ENCODE results near the gene MMP24. TPM values are rescaled to one million over a fixed set of nuclear protein-coding genes. Genes with fewer than 3 reads are reported as not detected.

Gene MMP24
- polyA plus RNA-seq, 3 donors from 2014 or later: 0.06 to 0.17 TPM; not detected in 1

GRCh38 chr20:35288325-35289060 lies 62.0 kb downstream of the MMP24 start:
- Mint-ChIP-seq H3K36me3 (no peaks in the 10 kb centered on the region), H3K4me1 (peaks cover 19 to 22% of the 10 kb centered on the region in 2 donors), H3K27me3 (ENCODE audit: low read depth in 3 of 3) (peaks cover 3 to 5% (median 3%) of the 10 kb centered on the region in 3 donors), H3K27ac (no peak overlapping the region), H3K9me3 (no peaks in the 10 kb centered on the region), H3K4me3 (no peak overlapping the region)
- DNase-seq: no peak

DNA sequence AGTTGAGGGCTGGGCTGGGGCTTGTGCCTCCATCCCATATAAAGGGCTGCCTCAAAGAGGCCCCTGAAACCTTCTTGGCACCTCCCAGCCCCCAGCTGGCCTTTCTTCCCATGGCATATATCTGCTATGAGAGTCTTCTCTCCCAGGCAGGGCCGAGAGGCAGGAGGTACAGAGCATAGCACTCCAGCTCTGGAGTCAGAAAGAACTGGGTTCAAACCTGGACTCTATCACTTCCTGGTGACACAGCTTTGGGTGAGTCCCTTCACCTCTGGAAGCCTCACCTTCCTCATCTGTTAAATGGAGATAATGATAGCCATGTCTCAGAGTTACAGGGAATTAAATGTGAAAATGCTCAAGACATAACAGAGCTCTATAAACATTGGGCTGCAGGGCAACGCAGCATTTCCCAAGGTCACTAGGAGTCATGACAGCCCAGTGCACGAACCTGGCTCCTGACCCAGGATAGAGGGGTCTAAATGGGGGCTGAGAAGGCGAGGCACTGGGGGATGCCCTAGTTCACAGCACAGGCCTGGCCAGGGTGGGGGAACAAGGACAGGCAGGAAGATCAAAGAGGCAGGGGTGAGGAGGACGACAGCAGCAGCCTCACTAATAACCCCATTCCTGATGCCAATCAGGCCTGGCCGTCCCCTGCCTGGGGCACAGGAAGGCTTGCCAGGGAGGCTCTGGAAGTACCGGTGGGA lies 63.8 kb downstream of the MMP24 start:
- Mint-ChIP-seq H3K27me3 (ENCODE audit: low read depth in 3 of 3) (peaks cover 3 to 5% (median 5%) of the 10 kb centered on the region in 3 donors), H3K4me3 (no peak overlapping the region), H3K9me3 (no peaks in the 10 kb centered on the region), H3K4me1 (peaks cover 8 to 11% of the 10 kb centered on the region in 2 donors), H3K36me3 (no peaks in the 10 kb centered on the region), H3K27ac (no peak overlapping the region)
- no peak for DNase-seq

DNA sequence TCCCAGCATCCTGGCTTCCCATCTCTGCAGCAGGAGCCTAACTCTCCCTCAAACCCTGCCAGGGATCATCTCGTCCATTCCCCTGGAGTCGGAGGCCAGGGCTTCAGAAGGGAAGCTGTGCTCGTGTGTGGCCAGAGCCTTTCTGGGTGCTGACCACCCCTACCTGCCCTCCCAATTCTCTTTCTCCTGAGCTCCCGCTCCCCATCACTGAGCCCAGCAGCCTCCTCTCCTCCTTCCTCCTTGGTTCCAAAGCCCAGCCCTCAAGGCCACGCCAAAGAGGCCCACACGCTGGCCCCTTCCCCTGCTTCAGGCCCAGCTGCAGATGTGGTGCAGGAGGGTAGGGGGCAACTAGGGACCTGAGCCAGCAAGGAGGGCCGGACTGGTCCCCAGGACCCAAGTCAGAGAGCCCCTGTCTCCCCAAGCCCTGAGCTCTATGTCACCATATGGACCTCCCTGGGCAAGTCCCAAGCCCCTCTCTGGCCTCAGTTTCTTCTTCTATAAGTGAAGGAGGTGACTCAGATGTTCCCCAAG lies 64.5 kb downstream of the MMP24 start:
- Mint-ChIP-seq H3K36me3 (no peaks in the 10 kb centered on the region), H3K4me1 (peaks cover 2 to 8% of the 10 kb centered on the region in 2 donors), H3K27me3 (ENCODE audit: low read depth in 3 of 3) (peaks cover 5% of the 10 kb centered on the region in 3 donors), H3K9me3 (no peaks in the 10 kb centered on the region), H3K27ac (no peak overlapping the region), H3K4me3 (no peak overlapping the region)
- DNase-seq: no peak

GRCh38 chr20:35291654-35292503 lies 65.4 kb downstream of the MMP24 start, which contains the start of gene FAM83C:
TSS of gene FAM83C (minus strand) at chr20:35292425. CDS start at chr20:35292304, 121 bp downstream.
- Mint-ChIP-seq H3K9me3 (no peaks in the 10 kb centered on the region), H3K27me3 (ENCODE audit: low read depth in 3 of 3) (peaks cover 5 to 8% (median 5%) of the 10 kb centered on the region in 3 donors), H3K36me3 (no peaks in the 10 kb centered on the region), H3K27ac (no peak within 1 kb of the TSS), H3K4me3 (no peak within 1 kb of the TSS), H3K4me1 (peaks cover 0 to 5% of the 10 kb centered on the region in 2 donors)
- no peak for DNase-seq

DNA sequence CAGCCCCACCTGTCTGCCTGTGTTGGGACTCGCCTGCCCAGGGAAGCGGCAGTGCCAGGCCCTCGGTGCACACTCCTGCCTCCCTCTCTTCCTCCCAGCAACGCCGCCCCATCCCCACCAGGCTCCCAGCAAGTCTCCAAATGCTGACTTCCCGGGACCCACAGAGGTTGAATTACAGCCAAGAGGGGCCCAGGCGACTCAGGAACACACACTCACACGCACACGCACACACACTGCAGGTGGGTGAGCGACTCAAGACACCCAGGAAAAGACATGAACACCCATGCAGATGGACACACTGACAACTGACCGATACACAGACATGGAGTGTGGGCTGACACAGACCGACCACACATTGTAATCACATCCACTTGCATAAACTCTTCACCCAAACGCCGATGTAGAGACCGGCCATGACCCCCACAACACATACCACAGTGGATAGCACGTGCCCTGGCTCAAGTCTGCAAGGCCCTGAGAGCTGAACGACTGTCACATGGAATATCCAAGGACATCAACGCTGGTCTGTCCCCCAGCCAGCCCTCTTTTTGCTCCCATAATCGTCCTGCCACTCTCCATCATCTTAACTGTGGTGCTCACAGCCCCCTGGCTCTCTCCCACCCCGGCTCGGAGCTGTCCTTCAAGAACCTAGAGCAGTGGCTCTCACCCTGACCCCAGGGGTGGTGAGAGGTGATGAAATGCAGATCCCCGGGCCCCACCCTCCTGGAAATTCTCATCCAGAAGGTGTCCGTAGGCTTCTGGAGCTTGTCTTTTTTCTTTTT lies 66.2 kb downstream of the MMP24 start:
- H3K36me3 Mint-ChIP-seq: no peaks in the 10 kb centered on the region
- peaks cover 5 to 8% (median 5%) of the 10 kb centered on the region in 3 donors for H3K27me3 Mint-ChIP-seq (ENCODE audit: low read depth in 3 of 3)
- DNase-seq: no peak
- H3K4me1 Mint-ChIP-seq: peaks cover 0 to 5% of the 10 kb centered on the region in 2 donors
- H3K9me3 Mint-ChIP-seq: no peaks in the 10 kb centered on the region
- no peak overlapping the region for H3K27ac Mint-ChIP-seq
- H3K4me3 Mint-ChIP-seq: no peak overlapping the region

DNA sequence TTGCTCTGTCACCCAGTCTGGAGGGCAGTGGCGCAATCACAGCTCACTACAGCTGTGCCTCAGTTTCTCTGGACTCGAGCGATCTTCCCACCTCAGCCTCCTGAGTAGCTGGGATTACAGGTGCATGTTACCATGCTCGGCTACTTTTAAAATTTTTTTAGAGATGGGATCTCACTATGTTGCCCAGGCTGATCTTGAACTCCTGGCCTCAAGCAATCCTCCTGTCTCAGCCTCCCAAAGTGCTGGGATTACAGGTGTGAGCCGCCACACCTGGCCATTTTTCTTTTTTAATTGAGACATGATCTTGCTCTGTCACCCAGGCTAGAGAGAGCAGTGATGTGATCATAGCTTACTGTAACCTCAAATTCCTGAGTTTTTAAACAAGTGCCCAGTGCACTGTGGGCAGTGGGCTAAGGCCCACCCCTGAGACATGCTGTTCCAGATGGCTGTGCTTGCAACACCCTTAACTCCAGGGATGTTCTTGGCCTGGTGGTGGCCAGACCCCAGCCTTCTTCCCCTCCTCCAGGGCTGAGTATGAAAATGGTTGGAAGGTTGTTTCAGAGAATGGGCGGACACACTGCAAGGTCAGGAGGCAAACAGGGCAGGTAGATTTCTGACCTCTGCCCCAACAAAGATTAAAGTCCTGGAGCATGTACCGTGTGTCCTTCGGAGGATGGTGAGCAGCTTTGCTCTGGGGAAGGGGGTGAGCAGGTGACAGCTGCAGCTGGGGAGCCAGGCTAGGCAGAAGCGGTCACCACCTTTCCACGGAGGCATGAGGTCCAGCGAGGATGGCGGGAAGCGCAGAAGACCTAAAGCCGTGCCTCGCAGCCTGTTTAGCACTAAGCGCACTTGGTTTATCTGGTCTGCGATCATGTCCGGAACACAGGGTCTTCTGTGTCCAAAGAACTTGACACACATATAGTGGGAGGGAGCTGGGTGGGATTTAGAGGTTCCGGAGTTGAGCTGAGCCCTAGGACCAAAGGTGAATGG lies 67.1 kb downstream of the MMP24 start:
- Mint-ChIP-seq H3K9me3 (no peaks in the 10 kb centered on the region), H3K27me3 (ENCODE audit: low read depth in 3 of 3) (peaks cover 5 to 8% (median 6%) of the 10 kb centered on the region in 3 donors), H3K4me3 (no peak overlapping the region), H3K36me3 (no peaks in the 10 kb centered on the region), H3K27ac (peak overlapping the region in 1 of 6 donors; percentile 4), H3K4me1 (peaks cover 0 to 5% of the 10 kb centered on the region in 2 donors)
- DNase-seq: no peak

DNA sequence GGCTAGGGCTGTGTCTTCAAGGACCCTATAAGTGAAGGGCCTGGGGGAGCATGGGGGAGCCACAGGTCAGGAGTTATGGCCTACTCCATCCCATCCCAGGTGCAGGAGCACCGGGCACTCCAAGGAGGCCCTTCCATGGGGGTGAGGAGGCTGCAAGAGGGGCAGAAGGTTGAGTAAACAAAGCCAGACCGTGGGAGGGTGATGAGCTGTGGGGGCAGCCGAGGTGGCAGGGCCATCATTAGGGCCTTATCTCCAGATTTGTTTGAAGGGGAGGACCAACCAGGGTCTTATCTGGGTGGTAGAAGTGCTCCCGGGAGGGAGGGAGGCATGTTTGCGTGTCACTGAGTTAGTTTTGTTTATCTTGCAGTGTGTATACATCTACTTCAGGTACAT lies 67.8 kb downstream of the MMP24 start:
- Mint-ChIP-seq H3K9me3 (no peaks in the 10 kb centered on the region), H3K27ac (no peak overlapping the region), H3K4me1 (peaks cover 0 to 5% of the 10 kb centered on the region in 2 donors), H3K27me3 (ENCODE audit: low read depth in 3 of 3) (peaks cover 5 to 8% (median 7%) of the 10 kb centered on the region in 3 donors), H3K36me3 (no peaks in the 10 kb centered on the region), H3K4me3 (no peak overlapping the region)
- no peak for DNase-seq

GRCh38 chr20:35295058-35295457 lies 68.6 kb downstream of the MMP24 start:
- peaks cover 7 to 9% (median 8%) of the 10 kb centered on the region in 3 donors for H3K27me3 Mint-ChIP-seq (ENCODE audit: low read depth in 3 of 3)
- DNase-seq: peak; percentile 28 to 41 (median 35)
- no peaks in the 10 kb centered on the region for H3K9me3 Mint-ChIP-seq
- H3K36me3 Mint-ChIP-seq: no peaks in the 10 kb centered on the region
- peak overlapping the region in 1 of 6 donors; percentile 81 for H3K27ac Mint-ChIP-seq
- H3K4me3 Mint-ChIP-seq: no peak overlapping the region
- peaks cover 0 to 5% of the 10 kb centered on the region in 2 donors for H3K4me1 Mint-ChIP-seq

DNA sequence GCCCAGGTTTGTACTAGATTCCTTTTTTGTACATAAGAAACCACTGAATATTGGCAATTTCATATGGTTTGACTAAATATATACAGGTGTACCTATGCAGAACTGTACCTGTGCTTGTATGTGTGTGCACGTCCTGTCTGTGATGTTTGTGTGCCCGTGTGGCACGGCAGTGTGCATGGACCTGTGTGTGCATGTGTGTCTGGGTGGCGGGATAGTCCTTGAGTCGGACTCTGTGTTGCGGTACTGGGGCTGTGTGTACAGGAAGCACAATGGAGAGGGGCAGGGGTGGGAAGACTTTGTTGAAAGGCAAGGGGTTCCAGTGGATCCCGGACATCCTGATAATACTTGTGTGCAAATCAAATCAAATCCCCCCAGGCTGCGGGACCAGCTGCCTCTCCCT lies 69.2 kb downstream of the MMP24 start:
- Mint-ChIP-seq H3K9me3 (no peaks in the 10 kb centered on the region), H3K4me3 (no peak overlapping the region), H3K27ac (peak overlapping the region in 3 of 6 donors; percentile 46 to 81 (median 59)), H3K4me1 (peaks cover 0 to 5% of the 10 kb centered on the region in 2 donors), H3K36me3 (no peaks in the 10 kb centered on the region), H3K27me3 (ENCODE audit: low read depth in 3 of 3) (peaks cover 7 to 8% (median 7%) of the 10 kb centered on the region in 3 donors)
- DNase-seq: no peak

GRCh38 chr20:35296101-35296554 lies 69.6 kb downstream of the MMP24 start:
- H3K4me3 Mint-ChIP-seq: no peak overlapping the region
- no peak for DNase-seq
- H3K36me3 Mint-ChIP-seq: no peaks in the 10 kb centered on the region
- peaks cover 5 to 8% (median 7%) of the 10 kb centered on the region in 3 donors for H3K27me3 Mint-ChIP-seq (ENCODE audit: low read depth in 3 of 3)
- peaks cover 0 to 5% of the 10 kb centered on the region in 2 donors for H3K4me1 Mint-ChIP-seq
- H3K9me3 Mint-ChIP-seq: no peaks in the 10 kb centered on the region
- peak overlapping the region in 1 of 6 donors; percentile 81 for H3K27ac Mint-ChIP-seq

- H3K4me3 Mint-ChIP-seq: no peak overlapping the region
- no peak overlapping the region for H3K27ac Mint-ChIP-seq
- peaks cover 5 to 8% (median 7%) of the 10 kb centered on the region in 3 donors for H3K27me3 Mint-ChIP-seq (ENCODE audit: low read depth in 3 of 3)
- no peaks in the 10 kb centered on the region for H3K9me3 Mint-ChIP-seq
- H3K4me1 Mint-ChIP-seq: peaks cover 0 to 5% of the 10 kb centered on the region in 2 donors
- H3K36me3 Mint-ChIP-seq: peaks cover 0 to 4% (median 0%) of the 10 kb centered on the region in 3 donors
- no peak for DNase-seq
These were observed 70.7 kb downstream of the MMP24 start for GRCh38 chr20:35297155-35297554.

DNA sequence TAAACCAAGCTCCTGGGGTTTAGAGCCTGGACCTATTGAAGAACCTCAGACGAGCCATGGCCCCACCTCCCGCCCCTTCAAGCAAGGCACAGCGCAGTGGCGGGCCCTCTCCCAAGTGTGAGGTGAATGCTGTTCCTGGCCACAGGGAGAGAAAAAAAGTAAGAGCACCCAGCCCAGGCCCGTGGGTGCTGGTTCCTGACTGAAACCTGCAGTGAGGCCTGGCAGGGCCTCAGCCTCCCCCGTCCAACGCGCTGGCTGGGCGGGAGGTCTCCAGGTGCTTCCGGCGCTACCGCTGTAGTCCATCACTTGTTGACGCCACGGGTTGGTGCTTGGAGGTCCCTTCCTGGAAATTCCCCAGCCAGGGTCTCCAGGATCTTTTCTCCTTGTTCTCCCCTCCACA lies 71.2 kb downstream of the MMP24 start:
- Mint-ChIP-seq H3K4me1 (peaks cover 0 to 5% of the 10 kb centered on the region in 2 donors), H3K4me3 (no peak overlapping the region), H3K27ac (no peak overlapping the region), H3K27me3 (ENCODE audit: low read depth in 3 of 3) (peaks cover 3 to 5% (median 5%) of the 10 kb centered on the region in 3 donors), H3K36me3 (peaks cover 0 to 4% (median 0%) of the 10 kb centered on the region in 3 donors), H3K9me3 (no peaks in the 10 kb centered on the region)
- DNase-seq: no peak
